Stimulated activated naive CD4-positive, alpha-beta T cell (primary cell): ENCODE results near the gene NBAS.
"Not testable (repeated sequence)": the region's sequence is repeated elsewhere in the genome, so short reads cannot be mapped to it uniquely, and the experiment has no call there.

Source experiments
- DNase-seq, 6 experiments: peaks; one replicate each; lab custom pipeline; 2025; lab: John Stamatoyannopoulos, UW

The NBAS gene

DNA sequence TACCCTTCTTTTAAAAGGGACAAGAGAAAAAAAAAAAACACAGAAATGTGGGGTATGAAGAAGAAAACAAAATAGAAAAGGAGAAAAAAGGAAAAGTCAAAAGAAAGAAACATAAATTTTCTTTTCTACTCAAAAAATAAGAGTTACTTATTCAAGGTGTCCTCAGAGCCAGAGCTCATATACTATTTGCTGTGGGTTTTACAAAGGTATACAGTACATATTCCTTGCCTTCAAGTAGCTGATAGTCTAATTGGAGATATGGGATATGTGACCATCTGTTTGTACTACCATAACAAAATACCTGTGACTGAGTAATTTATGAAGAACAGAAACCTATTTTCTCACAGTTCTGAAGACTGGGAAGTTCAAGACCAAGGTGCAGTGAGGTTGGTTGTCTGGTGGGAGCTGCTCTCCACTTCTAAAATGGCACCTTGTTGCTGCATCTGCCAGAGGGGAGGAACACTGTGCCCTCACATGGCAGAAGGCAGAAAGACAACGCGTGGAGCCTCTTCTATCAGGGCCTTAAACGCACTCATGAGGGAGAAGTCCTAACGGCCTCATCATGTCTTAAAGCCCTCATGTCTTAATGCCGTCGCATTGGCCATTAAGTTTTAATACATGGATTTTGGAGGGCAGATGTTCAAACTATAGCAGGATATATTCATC lies 33.9 kb downstream of the NBAS start:
- DNase-seq, result no peak

DNA sequence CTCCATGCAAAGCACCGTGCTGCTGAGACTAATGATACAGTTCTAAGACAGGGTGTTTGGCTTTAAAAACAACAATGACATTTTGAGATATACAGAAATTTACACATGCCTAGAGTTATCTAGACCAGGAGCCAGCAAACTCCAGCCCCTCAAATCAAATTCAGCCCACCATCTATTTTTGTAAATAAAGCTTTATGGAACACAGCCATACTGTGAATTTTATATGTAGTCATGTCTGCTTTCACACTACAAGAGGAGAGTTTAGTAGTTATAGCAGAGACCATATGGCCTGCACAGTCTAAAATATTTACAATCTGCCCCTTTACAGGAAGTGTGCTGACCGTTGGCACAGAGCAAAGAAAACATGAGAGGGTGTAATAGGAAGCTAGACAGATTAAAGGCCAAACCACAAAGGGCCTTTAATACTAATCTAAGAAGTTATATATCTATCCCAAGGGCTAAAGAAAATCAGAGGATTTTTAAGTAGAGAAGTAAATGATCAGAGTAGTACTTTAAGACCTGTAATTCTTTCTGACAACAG lies 39.4 kb downstream of the NBAS start:
- no peak for DNase-seq

DNA sequence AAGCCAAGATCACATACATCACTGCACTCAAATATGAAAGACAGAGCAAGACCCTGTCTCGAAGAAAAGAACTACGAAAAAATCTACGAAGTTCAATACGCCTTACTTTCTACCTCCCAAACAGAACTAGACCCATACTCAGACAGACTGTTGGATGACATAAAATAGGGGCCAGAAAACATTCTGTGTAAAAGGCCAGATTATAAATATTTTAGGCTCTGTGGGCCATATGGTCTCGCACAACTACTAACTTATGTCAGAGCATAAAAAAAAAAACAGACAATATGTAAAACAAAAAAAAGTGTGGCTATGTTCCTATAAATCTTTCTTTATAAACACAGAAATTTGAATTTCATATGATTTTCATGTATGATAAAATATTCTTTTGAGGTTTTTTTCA lies 40.8 kb downstream of the NBAS start:
- DNase-seq, result no peak

DNA sequence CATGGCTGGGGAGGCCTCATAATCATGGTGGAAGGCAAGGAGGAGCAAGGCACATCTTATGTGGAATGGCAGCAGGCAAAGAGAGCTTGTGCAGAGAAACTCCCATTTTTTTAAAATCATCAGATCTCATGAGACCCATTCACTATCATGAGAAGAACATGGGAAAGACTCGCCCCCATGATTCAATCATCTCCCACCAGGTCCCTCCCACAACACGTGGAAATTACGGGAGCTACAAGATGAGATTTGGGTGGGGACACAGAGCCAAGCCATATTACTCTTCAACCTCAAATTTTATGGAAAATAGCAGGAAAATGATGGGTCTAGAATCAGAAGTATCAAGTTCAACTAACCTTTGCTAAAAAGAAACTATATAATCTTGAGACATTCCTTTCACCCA lies 42.4 kb downstream of the NBAS start:
- DNase-seq, result not testable (repeated sequence)

DNA sequence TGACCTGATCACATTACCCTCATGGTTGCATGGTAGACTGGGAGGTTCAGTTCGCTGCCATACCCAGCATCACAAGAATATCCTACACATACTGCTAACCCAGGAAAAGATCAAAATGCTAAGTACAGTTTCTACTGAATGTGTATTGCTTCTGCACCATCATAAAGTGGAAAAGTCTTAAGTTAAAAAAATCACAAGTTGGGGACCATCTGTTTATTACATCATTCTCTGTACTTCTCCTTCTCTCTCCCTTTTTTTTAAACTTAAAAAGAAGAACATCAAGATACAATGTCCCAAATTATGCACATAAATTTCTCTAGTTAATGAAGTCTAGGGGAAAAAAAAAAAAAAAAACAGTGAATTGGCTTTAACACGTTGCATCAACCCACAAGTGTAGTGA lies 43.3 kb downstream of the NBAS start:
- DNase-seq, result no peak

DNA sequence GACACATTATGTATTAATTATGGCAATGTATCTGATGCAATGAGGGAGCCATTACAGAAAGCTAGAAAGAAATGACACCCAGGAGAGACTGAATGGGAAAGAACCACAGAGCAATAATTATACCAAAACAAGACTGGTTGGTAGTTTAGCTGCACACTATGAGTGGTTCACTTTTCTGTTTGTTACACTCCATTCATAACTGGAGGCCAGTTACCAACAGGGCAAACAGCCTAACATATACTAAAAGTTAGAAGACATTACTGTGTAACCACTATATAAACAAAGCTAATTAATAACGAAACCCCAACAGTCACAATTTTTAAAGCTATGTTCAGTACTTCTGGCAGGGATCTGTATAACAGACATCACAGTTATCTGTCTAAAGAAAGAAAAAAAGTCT lies 49.4 kb downstream of the NBAS start:
- DNase-seq, result no peak

DNA sequence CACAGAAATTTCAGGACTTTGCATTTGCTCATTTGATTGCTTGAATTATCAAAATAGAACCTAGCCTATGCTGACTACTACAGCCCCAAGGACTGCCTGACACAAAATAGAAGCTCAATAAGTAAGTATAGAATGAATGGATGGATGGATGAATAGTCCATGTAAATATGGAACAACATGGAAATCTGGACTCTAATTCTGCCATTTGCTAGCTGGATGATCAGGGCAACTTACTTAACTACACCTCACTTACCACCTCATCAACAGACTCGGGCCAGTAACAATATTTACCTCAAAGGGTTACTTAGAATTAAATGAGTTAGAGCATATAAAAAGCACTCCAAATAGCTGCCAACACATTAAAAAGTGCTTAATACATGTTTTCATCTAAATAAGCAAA lies 50.6 kb downstream of the NBAS start:
- DNase-seq, result no peak

DNA sequence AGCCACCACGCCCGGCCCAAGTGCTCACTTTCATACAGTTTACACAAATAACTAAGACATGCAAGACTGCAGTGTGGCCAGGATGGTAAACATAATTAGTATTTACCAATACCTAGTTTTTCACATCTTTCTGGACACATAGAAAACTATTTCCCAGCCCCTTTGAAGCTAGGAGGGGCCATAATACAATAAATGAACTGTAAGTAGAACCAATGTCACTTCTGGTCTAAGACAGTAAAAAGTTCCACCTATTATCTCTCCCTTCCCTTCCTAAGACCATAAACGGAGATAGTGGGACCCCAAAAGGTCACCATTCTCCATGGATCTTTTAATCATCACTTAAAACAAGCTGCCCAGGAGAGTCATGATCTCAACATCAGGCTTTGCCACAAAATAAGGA lies 51.0 kb downstream of the NBAS start:
- no peak for DNase-seq

DNA sequence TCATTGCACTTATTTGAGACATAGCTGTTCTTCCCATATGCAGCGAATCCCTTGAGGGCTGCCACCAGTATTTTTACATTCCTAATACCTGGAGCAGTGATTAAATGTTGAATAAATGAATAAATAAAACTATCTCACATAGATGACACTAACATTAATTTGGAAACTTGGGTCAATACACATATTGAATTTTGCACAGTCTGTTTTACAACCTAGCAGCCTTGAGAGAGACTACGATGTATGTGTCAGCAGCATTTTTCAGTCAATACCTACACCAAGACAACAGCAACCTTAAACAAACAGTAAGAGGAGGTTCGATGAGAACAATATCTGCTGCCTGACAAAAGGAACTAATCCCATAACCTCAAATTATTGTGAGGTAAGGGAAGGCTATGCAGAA lies 53.4 kb downstream of the NBAS start:
- no peak for DNase-seq

DNA sequence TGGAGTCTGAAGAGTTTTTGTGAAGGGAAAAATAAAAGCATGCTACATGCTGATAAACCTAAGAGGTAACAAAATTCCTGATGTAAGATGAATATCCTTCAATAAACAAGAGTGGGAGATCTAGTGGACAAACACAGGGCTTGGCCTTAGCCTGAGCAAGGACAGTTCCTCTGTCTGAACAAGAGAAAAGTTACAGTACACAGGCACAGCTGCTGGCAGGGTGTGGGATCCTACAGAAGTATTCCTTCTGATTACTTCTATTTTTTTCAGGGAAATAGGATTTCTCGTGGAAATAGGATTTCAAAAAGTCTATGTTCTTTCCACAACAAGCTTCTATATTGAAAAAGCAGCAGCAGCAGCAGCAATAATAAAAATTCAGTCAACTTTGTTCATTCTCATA lies 54.1 kb downstream of the NBAS start:
- no peak for DNase-seq

DNA sequence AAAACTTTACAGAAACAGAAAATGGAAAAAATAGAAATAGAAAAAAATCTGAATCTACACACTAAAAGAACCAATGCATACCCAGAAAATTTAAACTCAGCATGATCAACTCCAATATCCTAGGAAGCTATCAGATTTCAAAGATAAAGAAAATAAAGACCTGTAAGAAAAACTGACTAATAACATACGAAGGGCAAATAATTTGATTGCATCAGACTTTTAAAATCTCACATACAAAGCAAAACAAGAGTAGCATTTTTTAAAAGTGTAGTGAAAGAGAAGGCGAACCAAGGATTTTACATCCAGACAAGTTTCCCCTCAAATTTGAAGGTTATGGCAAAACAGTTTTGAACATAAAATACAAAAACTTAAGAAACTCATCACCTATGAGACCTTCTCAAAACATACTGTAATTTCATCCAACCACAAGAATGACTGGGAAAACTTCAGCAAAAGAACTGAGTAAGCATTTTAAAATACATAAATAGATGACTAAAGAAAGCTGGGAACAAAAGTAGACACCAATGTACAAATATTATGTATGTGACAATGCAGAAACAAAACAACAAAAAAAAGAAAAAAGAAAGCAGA lies 54.8 kb downstream of the NBAS start:
- no peak for DNase-seq

DNA sequence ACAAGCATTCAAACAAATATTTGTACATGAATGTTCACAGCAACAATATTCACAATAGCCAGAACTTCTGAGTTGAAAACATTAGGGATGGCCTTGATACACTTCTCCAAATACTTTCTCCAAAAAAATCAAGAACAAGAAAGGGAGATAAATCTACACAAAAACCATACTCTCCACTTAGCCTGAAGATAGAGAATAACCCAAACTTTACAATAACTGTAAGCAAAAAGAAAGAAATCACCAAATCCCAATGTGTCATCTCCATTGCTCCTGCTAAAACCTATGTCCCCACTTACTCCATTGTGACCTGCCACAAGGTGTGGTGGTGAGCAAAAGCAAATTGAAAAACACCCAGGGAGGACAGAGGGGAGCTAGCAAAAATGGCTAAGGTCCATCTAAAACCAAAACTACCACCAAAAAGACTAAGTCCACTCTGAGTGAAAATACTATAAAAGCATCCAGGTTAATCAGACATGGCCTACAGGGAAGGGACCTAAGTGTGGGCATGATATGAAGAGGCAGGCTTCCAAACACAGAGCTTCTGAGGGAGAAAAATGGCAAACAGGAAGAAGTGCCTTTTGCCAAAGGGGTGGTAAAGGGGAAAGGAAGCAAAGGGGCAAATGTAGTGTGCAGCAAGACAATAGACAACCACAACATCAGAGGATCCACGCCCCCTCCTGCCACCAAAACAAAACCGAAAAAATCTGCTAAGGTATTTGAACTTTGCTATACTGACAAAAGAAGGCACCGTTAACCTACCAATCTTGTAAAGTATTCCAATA lies 56.1 kb downstream of the NBAS start:
- DNase-seq, result no peak

DNA sequence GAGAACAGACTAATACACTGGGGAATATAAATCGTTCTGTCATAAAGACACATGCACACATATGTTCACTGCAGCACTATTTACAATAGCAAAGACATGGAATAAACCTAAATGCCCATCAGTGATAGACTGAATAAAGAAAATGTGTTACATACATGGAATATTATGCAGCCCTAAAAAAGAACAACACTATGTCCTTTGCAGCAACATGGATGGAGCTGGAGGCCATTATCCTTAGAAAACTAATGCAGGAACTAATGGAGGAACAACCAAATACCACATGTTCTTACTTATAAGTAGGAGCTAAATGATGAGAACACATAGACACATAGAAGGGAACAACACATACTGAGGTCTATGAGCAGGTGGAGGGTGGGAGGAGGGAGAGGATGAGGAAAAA lies 61.9 kb downstream of the NBAS start:
- DNase-seq, result not testable (repeated sequence)

DNA sequence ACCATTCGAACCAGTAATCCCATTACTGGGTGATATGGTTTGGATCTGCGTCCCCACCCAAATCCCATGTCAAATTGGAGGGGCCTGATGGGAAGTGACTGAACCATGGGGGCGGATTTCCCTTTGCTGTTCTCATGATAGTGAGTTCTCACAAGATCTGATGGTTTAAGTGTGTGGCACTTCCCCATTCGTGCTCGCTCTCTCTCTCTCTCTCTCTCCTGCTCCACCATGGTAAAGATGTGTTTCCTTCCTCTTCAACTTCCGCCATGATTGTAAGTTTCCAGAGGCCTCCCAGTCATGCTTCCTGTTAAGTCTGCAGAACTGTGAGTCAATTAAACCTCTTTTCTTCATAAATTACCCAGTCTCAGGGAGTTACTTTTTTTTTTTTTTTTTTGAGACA lies 62.6 kb downstream of the NBAS start:
- no peak for DNase-seq

DNA sequence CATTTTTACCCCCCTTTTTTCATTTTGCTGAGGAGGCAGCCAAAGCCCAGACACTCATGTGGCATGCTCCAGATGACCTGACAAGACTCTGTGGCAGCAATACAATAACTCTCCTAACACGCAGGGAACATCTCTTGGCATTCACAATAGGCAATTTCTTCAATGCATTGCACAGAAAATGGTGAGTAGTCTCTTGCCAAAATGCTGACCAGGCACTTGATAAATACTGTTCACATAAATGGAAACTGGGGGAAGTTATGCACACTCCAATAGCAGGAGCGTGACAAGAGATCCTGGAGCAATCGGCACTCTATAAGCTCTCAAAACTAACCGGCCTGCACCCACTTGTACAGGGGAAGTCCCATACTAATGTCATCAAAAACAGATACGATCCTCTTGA lies 66.3 kb downstream of the NBAS start:
- DNase-seq, result no peak

DNA sequence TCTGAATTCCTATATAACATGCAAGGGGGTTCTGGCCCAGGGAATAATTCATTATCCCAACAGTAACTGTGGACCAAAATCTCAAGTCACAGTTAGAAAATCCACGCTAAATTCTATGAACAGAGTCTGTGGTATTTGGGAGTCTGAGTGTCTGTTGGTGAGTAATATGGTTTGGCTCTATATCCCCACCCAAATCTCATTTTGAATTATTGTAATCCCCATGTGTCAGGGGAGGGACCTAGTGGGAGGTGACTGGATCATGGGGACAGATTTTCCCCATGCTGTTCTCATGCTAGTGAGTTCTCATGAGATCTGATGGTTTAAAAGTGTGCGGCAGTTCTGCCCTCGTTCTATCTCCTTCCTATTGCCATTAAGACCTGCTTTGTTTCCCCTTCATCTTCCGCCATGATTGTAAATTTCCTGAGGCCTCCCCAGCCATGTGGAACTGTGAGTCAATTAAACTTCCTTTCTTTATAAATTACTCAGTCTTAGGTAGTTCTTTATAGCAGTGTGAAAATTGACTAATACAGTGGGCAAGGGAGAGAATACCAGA lies 68.3 kb downstream of the NBAS start:
- no peak for DNase-seq

DNA sequence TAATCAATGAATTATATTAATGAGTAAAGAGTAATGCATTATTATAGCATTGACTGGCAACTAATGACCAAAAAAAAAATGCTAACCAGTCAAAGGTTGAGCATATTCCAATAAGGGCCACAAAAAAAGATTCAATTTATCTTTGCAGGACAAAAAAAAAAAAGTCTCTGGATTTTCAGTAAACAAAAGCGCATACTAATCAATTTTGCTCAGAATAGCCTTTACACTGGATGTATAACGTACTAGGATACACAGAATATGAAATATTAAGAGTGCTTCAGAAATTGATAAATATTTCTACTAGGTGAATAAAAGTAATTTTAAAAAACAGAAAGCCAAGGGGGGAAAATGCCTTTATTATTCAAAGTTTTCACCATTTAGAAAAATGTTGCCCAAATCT lies 74.4 kb downstream of the NBAS start:
- no peak for DNase-seq

DNA sequence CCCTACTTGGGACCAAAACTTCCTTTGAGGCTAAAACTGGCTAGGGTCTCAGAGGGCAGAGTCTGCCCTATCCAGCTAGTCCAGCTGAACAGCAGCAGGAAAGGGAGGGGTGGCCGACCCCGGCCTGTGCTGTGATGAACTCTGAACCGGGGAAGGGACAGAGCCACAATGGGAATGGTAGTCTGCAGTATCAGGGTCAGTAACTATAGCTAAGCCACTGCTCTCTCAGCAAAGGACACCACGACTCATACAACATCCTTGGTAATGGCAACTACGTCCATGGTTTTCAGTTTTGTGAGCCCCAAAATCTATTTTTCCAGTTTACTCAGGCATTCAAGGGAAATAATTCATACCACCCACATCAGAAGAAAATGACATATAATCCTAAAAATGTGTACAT lies 75.2 kb downstream of the NBAS start:
- no peak for DNase-seq

DNA sequence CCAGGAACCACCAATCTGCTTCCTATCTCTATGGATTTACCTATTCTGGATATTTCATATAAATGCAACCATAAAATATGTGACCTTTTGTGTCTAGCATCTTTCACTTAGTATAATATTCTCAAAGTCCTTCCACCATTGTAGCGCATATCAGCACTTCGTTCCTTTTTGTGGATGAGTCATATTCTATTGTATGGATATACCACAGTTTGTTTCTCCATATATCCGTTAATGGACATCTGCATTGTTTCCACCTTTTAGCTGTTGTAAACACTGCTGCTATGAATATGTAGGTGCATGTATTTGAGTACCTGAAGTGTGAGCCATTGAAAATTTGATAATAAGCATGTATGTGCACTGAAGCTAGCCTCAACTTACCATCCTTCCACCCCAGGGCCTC lies 80.1 kb downstream of the NBAS start:
- DNase-seq, result no peak

DNA sequence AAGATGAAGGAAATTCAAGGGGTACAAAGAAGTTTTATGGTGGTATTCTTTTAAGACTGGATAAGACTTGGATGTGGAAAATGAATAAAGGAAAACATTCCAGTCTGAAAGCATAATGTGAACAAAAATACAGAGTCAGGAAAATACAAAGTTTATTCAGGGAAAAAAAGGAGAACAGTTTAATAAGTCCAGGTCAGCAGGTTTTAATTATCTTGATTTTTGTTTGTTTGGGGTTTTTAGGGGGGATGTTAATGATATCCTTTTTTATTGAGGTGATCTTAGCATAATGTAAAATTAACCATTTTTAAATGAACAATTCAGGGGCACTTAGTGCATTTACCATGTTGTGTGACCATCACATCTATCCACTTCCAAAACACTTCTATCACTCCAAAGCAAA lies 80.6 kb downstream of the NBAS start:
- no peak for DNase-seq

DNA sequence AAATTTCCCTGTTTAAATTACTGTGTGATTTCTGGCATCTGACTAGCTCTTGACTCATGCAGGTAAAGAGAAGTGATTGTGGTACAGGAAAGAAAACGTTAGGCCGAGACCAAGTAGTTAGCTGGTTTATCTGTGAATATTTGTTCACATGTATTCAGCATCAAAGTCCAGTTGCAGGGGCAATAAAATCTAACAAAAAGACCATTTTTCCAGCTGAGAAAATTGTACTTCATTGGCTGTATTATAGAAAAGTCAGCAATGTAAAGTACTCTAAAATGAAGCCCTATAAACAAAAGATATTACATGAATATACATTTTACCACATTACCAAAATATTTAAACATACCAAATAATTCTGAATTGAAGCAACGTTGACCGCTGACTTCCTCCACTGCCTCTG lies 88.3 kb downstream of the NBAS start:
- no peak for DNase-seq

DNA sequence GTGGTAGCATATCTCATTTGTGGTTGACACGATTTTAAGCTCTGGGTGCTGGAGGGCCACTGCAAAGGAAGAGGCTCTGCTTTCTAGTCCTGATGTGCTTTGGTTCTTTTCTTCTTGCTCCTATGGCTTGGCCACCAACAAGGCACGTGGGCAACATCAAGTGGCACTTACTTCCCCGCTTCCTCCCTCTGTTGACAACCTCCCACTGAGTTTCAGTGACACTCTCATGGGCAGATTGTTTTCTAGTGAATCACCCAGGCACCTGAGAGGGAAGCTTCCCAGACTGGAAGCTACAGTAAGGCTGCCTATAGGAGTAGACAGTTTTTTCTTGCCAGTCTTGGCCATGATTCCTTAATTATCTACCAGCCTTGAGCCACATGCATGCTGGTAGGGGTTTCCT lies 89.0 kb downstream of the NBAS start:
- no peak for DNase-seq

DNA sequence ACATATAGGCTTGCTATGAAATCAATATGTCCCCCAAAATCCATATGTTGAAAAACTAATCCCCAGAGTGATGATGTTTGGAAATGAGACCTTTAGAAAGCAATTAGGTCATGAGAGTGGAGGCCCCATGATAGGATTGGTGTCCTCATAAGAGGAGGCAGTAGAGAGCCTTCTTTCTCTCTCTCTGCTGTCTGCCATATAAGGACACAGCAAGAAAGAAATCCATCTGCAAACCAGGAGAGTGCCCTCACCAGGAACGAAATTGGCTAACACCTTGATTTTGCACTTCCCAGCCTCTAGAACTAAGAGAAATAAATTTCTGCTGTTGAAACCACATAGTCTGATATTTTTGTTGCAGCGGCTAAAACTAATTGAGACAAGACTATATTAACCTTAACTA lies 89.5 kb downstream of the NBAS start:
- no peak for DNase-seq
